Uterus (tissue), 2 donors: ENCODE results near the gene C7orf57.

Experiments
- POLR2A ChIP-seq, 2 donors: fragments of 450-650 bp; IDR thresholded peaks; one replicate each; pipeline ENCODE4 v1.6.1; 2016; ENCODE audit warnings: antibody characterized with exemption in 2 of 2, mild to moderate bottlenecking in 1 of 2, moderate library complexity in 1 of 2
- TF ChIP-seq, protein P1 (sequence below), 4 experiments: fragments of 200-600 bp in 2 of 4; fragments of 450-650 bp in 2 of 4; sonication (generic) in 2 of 4; IDR thresholded peaks; one replicate each; pipeline ENCODE4 v1.5.1; 2016 to 2019; ENCODE audit warnings: antibody characterized with exemption in 4 of 4, mild to moderate bottlenecking in 2 of 4, moderate library complexity in 1 of 4

DNA sequence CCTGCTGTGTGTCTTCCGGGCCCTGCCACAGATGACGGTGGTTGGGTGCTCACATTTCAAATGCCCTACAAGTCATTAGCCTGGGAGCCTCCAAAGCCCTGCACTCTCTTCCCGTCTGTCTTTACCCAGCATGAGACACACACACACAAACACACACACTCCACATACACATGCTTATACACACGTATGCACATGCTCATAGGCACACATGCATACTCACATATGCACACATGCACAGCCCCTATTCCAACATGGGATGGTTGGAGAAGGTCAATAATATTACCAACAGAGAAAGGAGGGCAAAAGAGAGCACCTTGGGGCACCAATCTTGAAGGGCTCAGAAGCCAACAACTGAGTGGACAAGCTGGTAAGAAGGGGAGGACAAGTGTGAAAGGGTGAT, 25.4 kb upstream of the C7orf57 start:
- TF ChIP-seq, protein P1, sequence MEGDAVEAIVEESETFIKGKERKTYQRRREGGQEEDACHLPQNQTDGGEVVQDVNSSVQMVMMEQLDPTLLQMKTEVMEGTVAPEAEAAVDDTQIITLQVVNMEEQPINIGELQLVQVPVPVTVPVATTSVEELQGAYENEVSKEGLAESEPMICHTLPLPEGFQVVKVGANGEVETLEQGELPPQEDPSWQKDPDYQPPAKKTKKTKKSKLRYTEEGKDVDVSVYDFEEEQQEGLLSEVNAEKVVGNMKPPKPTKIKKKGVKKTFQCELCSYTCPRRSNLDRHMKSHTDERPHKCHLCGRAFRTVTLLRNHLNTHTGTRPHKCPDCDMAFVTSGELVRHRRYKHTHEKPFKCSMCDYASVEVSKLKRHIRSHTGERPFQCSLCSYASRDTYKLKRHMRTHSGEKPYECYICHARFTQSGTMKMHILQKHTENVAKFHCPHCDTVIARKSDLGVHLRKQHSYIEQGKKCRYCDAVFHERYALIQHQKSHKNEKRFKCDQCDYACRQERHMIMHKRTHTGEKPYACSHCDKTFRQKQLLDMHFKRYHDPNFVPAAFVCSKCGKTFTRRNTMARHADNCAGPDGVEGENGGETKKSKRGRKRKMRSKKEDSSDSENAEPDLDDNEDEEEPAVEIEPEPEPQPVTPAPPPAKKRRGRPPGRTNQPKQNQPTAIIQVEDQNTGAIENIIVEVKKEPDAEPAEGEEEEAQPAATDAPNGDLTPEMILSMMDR (IDR thresholded peaks at IDR 0.05): no peak
- TF ChIP-seq POLR2A (IDR thresholded peaks at IDR 0.05): no peak
